ENCODE results near the gene SELENOV. TPM values are rescaled to one million over a fixed set of nuclear protein-coding genes. Genes with fewer than 3 reads are reported as not detected.

The SELENOV gene
- total and polyA plus RNA-seq, 9 of the 15 experiments (the other 6 are each of a cell fraction or from before 2014, with no cell fraction given), result 0.04 to 0.09 (median 0.06) TPM; not detected in 4

DNA sequence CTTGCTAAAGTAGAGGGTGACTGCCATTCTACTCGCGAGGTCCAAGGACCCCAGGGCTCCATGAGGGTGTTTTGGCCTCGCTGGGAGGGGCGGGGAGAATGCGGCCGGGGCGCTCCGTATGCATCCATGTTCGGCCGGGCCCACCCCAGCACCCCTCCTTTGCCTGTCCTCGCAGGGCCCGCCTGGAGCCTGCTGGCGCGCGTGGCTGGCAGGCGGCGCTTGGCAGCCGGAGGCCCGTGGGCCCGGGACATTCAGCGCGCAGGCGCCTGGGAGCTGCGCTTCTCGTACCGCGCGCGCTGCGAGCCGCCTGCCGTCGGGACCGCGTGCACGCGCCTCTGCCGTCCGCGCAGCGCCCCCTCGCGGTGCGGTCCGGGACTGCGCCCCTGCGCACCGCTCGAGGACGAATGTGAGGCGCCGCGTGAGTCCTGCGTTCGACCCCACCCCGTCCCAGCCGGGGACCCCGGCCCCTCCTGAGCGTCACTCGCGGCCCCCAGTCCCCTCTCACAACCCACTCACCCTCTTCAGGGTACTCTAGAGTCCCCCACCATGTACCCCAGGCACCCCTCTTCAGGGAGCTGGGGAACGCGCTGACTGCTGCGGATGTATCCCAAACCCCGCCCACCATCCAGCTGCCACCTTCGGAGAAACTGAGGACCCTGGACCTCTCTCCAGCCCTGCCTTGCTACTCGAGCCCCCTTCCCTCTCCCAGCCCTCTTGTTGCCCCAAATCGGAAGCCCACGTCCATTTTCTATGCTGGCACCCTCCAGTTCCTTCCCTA lies 12.1 kb upstream of the SELENOV start (continued):
- no peak for TF ChIP-seq FOXA1 (IDR thresholded peaks at IDR 0.05; ENCODE audit: borderline replicate concordance)
- TF ChIP-seq ZNF644 (tag; IDR thresholded peaks at IDR 0.05; ENCODE audit: low read depth), result peak; percentile 83
- TF ChIP-seq, protein P1, sequence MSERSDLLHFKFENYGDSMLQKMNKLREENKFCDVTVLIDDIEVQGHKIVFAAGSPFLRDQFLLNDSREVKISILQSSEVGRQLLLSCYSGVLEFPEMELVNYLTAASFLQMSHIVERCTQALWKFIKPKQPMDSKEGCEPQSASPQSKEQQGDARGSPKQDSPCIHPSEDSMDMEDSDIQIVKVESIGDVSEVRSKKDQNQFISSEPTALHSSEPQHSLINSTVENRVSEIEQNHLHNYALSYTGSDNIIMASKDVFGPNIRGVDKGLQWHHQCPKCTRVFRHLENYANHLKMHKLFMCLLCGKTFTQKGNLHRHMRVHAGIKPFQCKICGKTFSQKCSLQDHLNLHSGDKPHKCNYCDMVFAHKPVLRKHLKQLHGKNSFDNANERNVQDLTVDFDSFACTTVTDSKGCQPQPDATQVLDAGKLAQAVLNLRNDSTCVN (CRISPR knock-in tag; IDR thresholded peaks at IDR 0.05), result no peak
- TF ChIP-seq MTA1 (IDR thresholded peaks at IDR 0.05; ENCODE audit: borderline replicate concordance), result no peak
- no peak for TF ChIP-seq ZSCAN32 (CRISPR knock-in tag; IDR thresholded peaks at IDR 0.05)
- no peak for TF ChIP-seq KDM1A (IDR thresholded peaks at IDR 0.05)
- TF ChIP-seq, protein P2, sequence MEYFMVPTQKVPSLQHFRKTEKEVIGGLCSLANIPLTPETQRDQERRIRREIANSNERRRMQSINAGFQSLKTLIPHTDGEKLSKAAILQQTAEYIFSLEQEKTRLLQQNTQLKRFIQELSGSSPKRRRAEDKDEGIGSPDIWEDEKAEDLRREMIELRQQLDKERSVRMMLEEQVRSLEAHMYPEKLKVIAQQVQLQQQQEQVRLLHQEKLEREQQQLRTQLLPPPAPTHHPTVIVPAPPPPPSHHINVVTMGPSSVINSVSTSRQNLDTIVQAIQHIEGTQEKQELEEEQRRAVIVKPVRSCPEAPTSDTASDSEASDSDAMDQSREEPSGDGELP (CRISPR knock-in tag; IDR thresholded peaks at IDR 0.05; ENCODE audit: borderline replicate concordance), result peak; percentile 76
- TF ChIP-seq DDX20 (tag; IDR thresholded peaks at IDR 0.05; ENCODE audit: low read depth), result no peak
- no peak for TF ChIP-seq MCM5 (IDR thresholded peaks at IDR 0.05; ENCODE audit: low read depth)
- TF ChIP-seq NCOA1 (IDR thresholded peaks at IDR 0.05; ENCODE audit: low read depth), result no peak
- TF ChIP-seq ZBTB17 (CRISPR knock-in tag; IDR thresholded peaks at IDR 0.05), result peak; percentile 63; the same call in 1 of the 2 replicates
- TF ChIP-seq GATAD2A (IDR thresholded peaks at IDR 0.05), result no peak
- no peak for TF ChIP-seq PYGO2 (tag; IDR thresholded peaks at IDR 0.05)
- peak; percentile 31; the same call in 1 of the 2 replicates for TF ChIP-seq SMC3 (conservative IDR thresholded peaks at IDR 0.05; ENCODE audit: insufficient read depth, low read depth, low read length)
- no peak for TF ChIP-seq SIRT6 (IDR thresholded peaks at IDR 0.05; ENCODE audit: low read depth, low read length)
- TF ChIP-seq ZNF77 (CRISPR knock-in tag; IDR thresholded peaks at IDR 0.05), result no peak
- TF ChIP-seq ZNF280A (IDR thresholded peaks at IDR 0.05; ENCODE audit: low read depth, partially characterized antibody), result no peak
- peak; percentile 15 for TF ChIP-seq ASH1L (IDR thresholded peaks at IDR 0.05; ENCODE audit: borderline replicate concordance, low read depth, partially characterized antibody)
- TF ChIP-seq BCL6 (CRISPR knock-in tag; IDR thresholded peaks at IDR 0.05), result no peak
- TF ChIP-seq ZNF778 (CRISPR knock-in tag; IDR thresholded peaks at IDR 0.05), result no peak
- peak; percentile 92; the same call in 1 of the 2 replicates for TF ChIP-seq ATF6 (CRISPR knock-in tag; IDR thresholded peaks at IDR 0.05)
- no peak for TF ChIP-seq POLR2A (conservative IDR thresholded peaks at IDR 0.05)
- TF ChIP-seq, protein P3, sequence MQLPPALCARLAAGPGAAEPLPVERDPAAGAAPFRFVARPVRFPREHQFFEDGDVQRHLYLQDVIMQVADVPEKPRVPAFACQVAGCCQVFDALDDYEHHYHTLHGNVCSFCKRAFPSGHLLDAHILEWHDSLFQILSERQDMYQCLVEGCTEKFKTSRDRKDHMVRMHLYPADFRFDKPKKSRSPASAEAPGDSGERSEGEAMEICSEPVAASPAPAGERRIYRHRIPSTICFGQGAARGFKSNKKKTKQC (CRISPR knock-in tag; IDR thresholded peaks at IDR 0.05), result peak; percentile 99

Data from K562 (cell line).